Stomach (tissue), 9 donors: ENCODE data around the gene KLF18. TPM values are rescaled to one million over a fixed set of nuclear protein-coding genes. Genes with fewer than 3 reads are reported as not detected.
"Not testable (repeated sequence)": the region's sequence is repeated elsewhere in the genome, so short reads cannot be mapped to it uniquely, and the experiment has no call there.

ENCODE experiments used
- DNase-seq, 2 donors: peaks; one replicate each; pipeline versions ENCODE4 v3.0.0 to v3.0.0-alpha.2; 2013 to 2019
- H3K27ac ChIP-seq, 5 donors: fragments of 200-600 bp in 4 of 5; sonication (generic) in 4 of 5; one replicate each; pipeline ENCODE4 v1.5.1; 2013 to 2019; ENCODE audit warnings: mild to moderate bottlenecking in 1 of 5, moderate library complexity in 1 of 5
- H3K27me3 ChIP-seq, 3 donors: fragments of 200-600 bp; sonication (generic); one replicate each; pipeline ENCODE4 v1.5.1; 2017 to 2019; ENCODE audit warnings: mixed run types in 1 of 3
- H3K36me3 ChIP-seq, 4 donors: fragments of 200-600 bp; sonication (generic); 1 replicate in 3 of 4; 2 replicates in 1 of 4; pipeline ENCODE4 v1.5.1; 2016 to 2019
- H3K4me1 ChIP-seq, 4 donors: fragments of 200-600 bp; sonication (generic); one replicate each; pipeline ENCODE4 v1.5.1; 2016 to 2019
- H3K4me3 ChIP-seq, 4 donors: fragments of 200-600 bp; sonication (generic) in 3 of 4; one replicate each; pipeline ENCODE4 v1.5.1; 2016 to 2019; ENCODE audit warnings: mild to moderate bottlenecking in 1 of 4
- H3K9me3 ChIP-seq, 4 donors: fragments of 200-600 bp; sonication (generic); one replicate each; pipeline ENCODE4 v1.5.1; 2016 to 2019
- CTCF ChIP-seq, 7 experiments: fragments of 450-650 bp in 4 of 7; fragments of 200-600 bp in 3 of 7; sonication (generic) in 3 of 7; IDR thresholded peaks; one replicate each; pipeline ENCODE4 v1.5.1; 2016 to 2019; ENCODE audit warnings: antibody characterized with exemption in 7 of 7, control low read depth in 2 of 7, mild to moderate bottlenecking in 1 of 7
- EP300 ChIP-seq: sonication (generic); formaldehyde crosslinking; IDR thresholded peaks from one replicate; pipeline ENCODE4 v1.6.1; 2017; ENCODE audit warnings: antibody characterized with exemption
- POLR2A ChIP-seq, 4 donors: fragments of 450-650 bp; IDR thresholded peaks; one replicate each; pipeline ENCODE4 v1.6.1; 2016; ENCODE audit warnings: antibody characterized with exemption in 4 of 4, control low read depth in 2 of 4, mild to moderate bottlenecking in 1 of 4, moderate library complexity in 1 of 4
- POLR2AphosphoS5 ChIP-seq, 3 donors: sonication (generic); formaldehyde crosslinking; IDR thresholded peaks; one replicate each; pipeline ENCODE4 v1.6.1; 2016; ENCODE audit warnings: antibody characterized with exemption in 3 of 3
- WGBS, 5 donors: extraction: QIAGEN DNeasy Blood & Tissue Kit in 3 of 5; methylation state at CpG; one replicate each; pipeline versions ENCODE4 v1.1.5 to v1.1.7; 2013 to 2018; 5-methylcytosine and 5-hydroxymethylcytosine counted together
- intact Hi-C: fragments of 100-400 bp; cut with DNase I; formaldehyde crosslinking; loops from one replicate; pipeline ENCODE4 v1.15.1; 2023; ENCODE audit warnings: low total_unique reads
- polyA plus RNA-seq, 3 donors: library from polyadenylated mRNA; stranded (reverse); fragments of 200-250 nt; gene quantifications; one replicate each; pipeline ENCODE4 v1.2.3, GENCODE V29; 2013
- total RNA-seq, 5 donors: library from RNA; depleted of rRNA; stranded (reverse); fragments of >200 nt; gene quantifications; one replicate each; pipeline versions ENCODE4 v1.1.0 to v1.2.3, GENCODE V29; 2014 to 2016
- donor health status: healthy with polysubstance abuse.
- donor health status: Bipolar disorder and iron deficiency.
- donor health status: healthy.

The KLF18 gene
- total and polyA plus RNA-seq, 8 donors, result not detected

GRCh38 chr1:44144962-44145756 is 3.7 kb upstream of the KLF18 start:
- Histone ChIP-seq H3K4me1 (no peaks in the 10 kb centered on the region), H3K27me3 (peaks cover 0 to 8% (median 0%) of the 10 kb centered on the region in 3 donors), H3K4me3 (no peak overlapping the region), H3K36me3 (no peaks in the 10 kb centered on the region), H3K9me3 (peaks cover 0 to 36% (median 28%) of the 10 kb centered on the region in 4 donors), H3K27ac (no peak overlapping the region)
- TF ChIP-seq CTCF (IDR thresholded peaks at IDR 0.05), result no peak
- no peak for TF ChIP-seq POLR2AphosphoS5 (IDR thresholded peaks at IDR 0.05)
- TF ChIP-seq EP300, result no peak
- no peak for TF ChIP-seq POLR2A (IDR thresholded peaks at IDR 0.05)
- WGBS, 5 donors, result 94 to 97% (median 96%) methylated on average over 2 of the region's 2 CpGs
- intact Hi-C loops, result no loop called here
- no peak for DNase-seq

DNA sequence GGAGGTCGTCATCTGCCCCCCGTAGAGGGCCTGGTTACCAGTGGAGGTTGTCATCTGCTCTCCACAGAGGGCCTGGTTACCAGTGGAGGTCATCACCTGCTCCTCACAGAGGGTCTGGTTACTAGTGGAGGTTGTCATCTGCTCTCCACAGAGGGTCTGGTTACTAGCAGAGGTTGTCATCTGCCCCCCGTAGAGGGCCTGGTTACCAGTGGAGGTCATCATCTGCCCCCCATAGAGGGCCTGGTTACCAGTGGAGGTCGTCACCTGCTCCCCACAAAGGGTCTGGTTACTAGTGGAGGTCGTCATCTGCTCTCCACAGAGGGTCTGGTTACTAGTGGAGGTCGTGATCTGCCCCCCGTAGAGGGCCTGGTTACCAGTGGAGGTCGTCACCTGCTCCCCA is 1.9 kb downstream of the KLF18 start:
- WGBS, 5 donors, result 77 to 91% (median 86%) methylated on average over 3 to 8 of the region's 8 CpGs
- intact Hi-C loops, H3K27ac ChIP-seq: not testable (repeated sequence)

DNA sequence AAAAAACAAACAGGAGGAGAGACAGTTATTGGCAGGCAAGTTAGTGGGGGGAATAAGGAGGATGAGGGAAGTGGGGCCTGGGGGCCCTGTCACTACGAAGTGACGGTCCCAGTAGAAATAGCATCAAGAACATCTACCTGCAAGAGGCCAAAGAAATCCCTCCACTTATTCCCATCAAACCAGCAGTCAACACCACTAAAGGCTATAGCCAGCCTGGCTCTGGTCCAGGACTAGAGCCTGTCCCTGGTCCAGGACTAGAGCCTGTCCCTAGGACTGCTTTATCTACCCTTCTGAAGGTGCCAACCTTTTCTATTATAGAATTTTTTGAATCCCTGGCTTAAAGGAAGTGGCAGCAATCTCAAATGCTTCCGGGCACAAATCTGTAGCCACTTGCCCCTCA is 3.2 kb downstream of the KLF18 start:
- Histone ChIP-seq H3K4me3 (no peak overlapping the region), H3K4me1 (no peaks in the 10 kb centered on the region), H3K27ac (no peak overlapping the region), H3K36me3 (no peaks in the 10 kb centered on the region), H3K9me3 (peaks cover 0 to under 1% (median 0%) of the 10 kb centered on the region in 4 donors), H3K27me3 (peaks cover 0 to 25% (median 0%) of the 10 kb centered on the region in 3 donors)
- WGBS, 5 donors, result 80 to 96% (median 92%) methylated on average over 3 of the region's 3 CpGs
- DNase-seq, result no peak
- TF ChIP-seq CTCF (IDR thresholded peaks at IDR 0.05), result no peak
- TF ChIP-seq EP300, result no peak
- no peak for TF ChIP-seq POLR2A (IDR thresholded peaks at IDR 0.05)
- no peak for TF ChIP-seq POLR2AphosphoS5 (IDR thresholded peaks at IDR 0.05)
- intact Hi-C loops, result no loop called here

More for the DNA sequence above, 1.9 kb downstream of the KLF18 start:
- not testable (repeated sequence) for H3K36me3 ChIP-seq, DNase-seq, H3K4me1 ChIP-seq, H3K4me3 ChIP-seq
- H3K9me3 ChIP-seq, result peaks cover 0 to 12% (median 7%) of the 10 kb centered on the region in 4 donors
- H3K27me3 ChIP-seq, result peaks cover 0 to 25% (median 0%) of the 10 kb centered on the region in 3 donors

DNA sequence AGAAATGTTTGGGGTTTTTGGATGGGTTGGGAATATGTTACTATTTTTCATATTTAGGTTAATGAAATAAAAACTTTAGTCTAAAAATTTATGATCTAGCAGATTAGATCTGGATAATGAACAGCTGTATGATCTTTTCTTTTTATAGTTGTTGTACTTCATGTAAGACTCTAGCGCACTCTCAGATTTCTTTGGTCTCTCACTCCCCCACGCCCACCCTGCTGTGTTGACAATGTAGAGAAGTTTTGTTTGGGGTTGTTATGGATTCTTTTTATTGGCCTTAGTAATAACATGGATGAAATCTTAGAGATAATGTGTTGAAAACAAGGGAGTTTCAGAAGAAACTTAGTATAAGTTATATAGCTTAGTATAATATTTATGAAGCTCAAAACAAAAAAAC is 5.5 kb downstream of the KLF18 start:
- no peak for DNase-seq
- intact Hi-C loops, result no loop called here
- no peak overlapping the region for H3K27ac ChIP-seq

More for the DNA sequence above, 5.5 kb downstream of the KLF18 start:
- 68 to 82% (median 71%) methylated on average over 2 of the region's 2 CpGs for WGBS, 5 donors
- TF ChIP-seq EP300 (no peak), CTCF (IDR thresholded peaks at IDR 0.05) (no peak), POLR2A (IDR thresholded peaks at IDR 0.05) (no peak), POLR2AphosphoS5 (IDR thresholded peaks at IDR 0.05) (no peak)
- Histone ChIP-seq H3K27me3 (peaks cover 0 to 25% (median 0%) of the 10 kb centered on the region in 3 donors), H3K36me3 (no peaks in the 10 kb centered on the region), H3K4me1 (no peaks in the 10 kb centered on the region), H3K9me3 (no peaks in the 10 kb centered on the region), H3K4me3 (no peak overlapping the region)
